Heart left ventricle (tissue), 16 donors: ENCODE measurements around the gene NPHS1. TPM values are rescaled to one million over a fixed set of nuclear protein-coding genes. Genes with fewer than 3 reads are reported as not detected.

ENCODE experiments used
- ATAC-seq, 4 donors: fragments of 200-7000 bp; cut with Tn5 transposase; one replicate each; pipeline ENCODE4 v1.9.1; 2020 to 2022; ENCODE audit warnings: moderate library complexity in 4 of 4, mild to moderate bottlenecking in 3 of 4, moderate number of reproducible peaks in 1 of 4
- DNase-seq, 5 donors: peaks; one replicate each; pipeline ENCODE4 v3.0.0-alpha.2; 2020
- H3K27ac ChIP-seq, 12 donors: fragments of 200-600 bp; sonication (generic) in 4 of 12; one replicate each; pipeline versions ENCODE4 v1.5.0 to v1.8.0; 2016 to 2022; ENCODE audit warnings: mild to moderate bottlenecking in 2 of 12
- H3K27me3 ChIP-seq, 9 donors: fragments of 200-600 bp; sonication (generic) in 2 of 9; one replicate each; pipeline versions ENCODE4 v1.5.1 to v1.8.0; 2016 to 2022; ENCODE audit warnings: mild to moderate bottlenecking in 3 of 9
- H3K36me3 ChIP-seq, 9 donors: fragments of 200-600 bp; sonication (generic) in 2 of 9; one replicate each; pipeline versions ENCODE4 v1.5.0 to v1.8.0; 2018 to 2022; ENCODE audit warnings: mild to moderate bottlenecking in 2 of 9
- H3K4me1 ChIP-seq, 12 donors: fragments of 200-600 bp; sonication (generic) in 4 of 12; one replicate each; pipeline versions ENCODE4 v1.5.0 to v1.8.0; 2016 to 2022; ENCODE audit warnings: mild to moderate bottlenecking in 3 of 12
- H3K4me3 ChIP-seq, 12 donors: fragments of 200-600 bp; sonication (generic) in 4 of 12; one replicate each; pipeline versions ENCODE4 v1.5.0 to v1.8.0; 2017 to 2022; ENCODE audit warnings: mild to moderate bottlenecking in 9 of 12, moderate library complexity in 4 of 12
- H3K9me3 ChIP-seq, 12 donors: fragments of 200-600 bp; sonication (generic) in 4 of 12; one replicate each; pipeline versions ENCODE4 v1.5.0 to v1.8.0; 2016 to 2022; ENCODE audit warnings: mild to moderate bottlenecking in 1 of 12
- POLR2A ChIP-seq, 2 donors: fragments of 450-650 bp; IDR thresholded peaks; one replicate each; pipeline ENCODE4 v1.6.1; 2017; ENCODE audit warnings: antibody characterized with exemption in 2 of 2, mild to moderate bottlenecking in 2 of 2, moderate library complexity in 2 of 2
- WGBS, 4 donors: extraction: QIAGEN DNeasy Blood & Tissue Kit in 2 of 4; methylation state at CpG; one replicate each; pipeline versions ENCODE4 v1.1.5 to v1.1.7; 2013 to 2018; 5-methylcytosine and 5-hydroxymethylcytosine counted together
- intact Hi-C, 10 donors: fragments of 100-400 bp; cut with DNase I; formaldehyde crosslinking; loops; one replicate each; pipeline versions ENCODE4 v1.11.1 to v1.14.2; 2022
- polyA plus RNA-seq, 2 donors: library from polyadenylated mRNA; stranded (reverse); fragments of 200-250 nt; gene quantifications; one replicate each; pipeline ENCODE4 v1.2.3, GENCODE V29; 2013
- total RNA-seq, 9 donors: library from RNA; depleted of rRNA in 2 of 9; stranded (reverse); fragments of >200 nt in 2 of 9; fragmentation: NEBNext Ultra II Directional in 3 of 9; extraction: Animal tissue kit (Norgen Biotek cat#: 25700) in 3 of 9; gene quantifications; one replicate each; pipeline versions ENCODE4 v1.1.0 to v1.2.4, GENCODE V29; 2016 to 2023
- TF ChIP-seq, protein P1 (sequence below), 12 donors: fragments of 200-600 bp; sonication (generic) in 4 of 12; IDR thresholded peaks; one replicate each; pipeline versions ENCODE4 v1.5.0 to v1.8.0; 2018 to 2022; ENCODE audit warnings: antibody characterized with exemption in 12 of 12, mild to moderate bottlenecking in 5 of 12
- donor health status: ischemic (EF 13 %, LVEDD 7.1; RV severe dilation, severe dysfunction).
- donor health status: healthy with polysubstance abuse.
- donor health status: DM: no; HTN: yes; CAD: no.
- donor health status: DM: no; HTN: no; CAD: no.
- donor health status: ischemic (EF 25% LVEDD 6.9; RV normal size, moderate dysfunction).
- donor health status: ischemic (EF 25% LVEDD 5.7; RV mildly dilated, moderate dysfunction).
- donor health status: healthy.
- donor health status: DM: yes; HTN: yes; CAD: no.
- donor health status: ischemic (EF 35%, LVEDD 5.7; RV mildly dilated, moderate dysfunction).
- donor health status: nonischemic (EF 11% LVEDD 7.7; RV severe dilation, severe dysfunction).
- donor health status: DM: yes; HTN: yes; CAD: no.
- donor health status: PGD.
- donor health status: ischemic (EF 29% LVEDD 5.4; RV normal size, mild dysfunction).
- donor health status: nonischemic (EF 23%, LVEDD 6.1; RV moderate dilation, normal function).

The NPHS1 gene
- total and polyA plus RNA-seq, 11 donors, result 1.0 TPM; not detected in 10

DNA sequence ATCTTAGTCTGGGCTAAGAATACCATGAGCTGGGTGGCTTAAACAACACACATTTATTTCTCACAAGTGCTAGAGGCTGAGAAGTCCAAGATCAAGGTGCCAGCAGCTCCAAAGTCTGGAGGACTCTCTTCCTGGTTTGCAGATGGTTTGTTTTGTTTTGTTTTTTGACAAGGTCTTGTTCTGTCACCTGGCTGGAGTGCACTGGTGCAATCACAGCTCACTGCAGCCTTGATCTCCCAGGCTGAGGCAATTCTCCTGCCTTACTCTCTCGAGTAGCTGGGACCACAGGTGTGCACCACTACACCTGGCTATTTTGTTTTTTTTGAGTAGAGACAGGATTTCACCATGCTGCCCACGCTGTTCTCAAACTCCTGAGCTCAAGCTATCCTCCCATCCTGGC, 31.6 kb upstream of the NPHS1 start:
- Histone ChIP-seq H3K27me3 (no peaks in the 10 kb centered on the region), H3K9me3 (no peaks in the 10 kb centered on the region), H3K27ac (no peak overlapping the region), H3K4me1 (peaks cover 0 to 8% (median 0%) of the 10 kb centered on the region in 12 donors), H3K36me3 (peaks cover 0 to 22% (median 13%) of the 10 kb centered on the region in 9 donors), H3K4me3 (no peak overlapping the region)
- WGBS, 4 donors, result 64 to 83% (median 70%) methylated on average over 2 of the region's 2 CpGs
- TF ChIP-seq POLR2A (IDR thresholded peaks at IDR 0.05), result no peak
- TF ChIP-seq, protein P1, sequence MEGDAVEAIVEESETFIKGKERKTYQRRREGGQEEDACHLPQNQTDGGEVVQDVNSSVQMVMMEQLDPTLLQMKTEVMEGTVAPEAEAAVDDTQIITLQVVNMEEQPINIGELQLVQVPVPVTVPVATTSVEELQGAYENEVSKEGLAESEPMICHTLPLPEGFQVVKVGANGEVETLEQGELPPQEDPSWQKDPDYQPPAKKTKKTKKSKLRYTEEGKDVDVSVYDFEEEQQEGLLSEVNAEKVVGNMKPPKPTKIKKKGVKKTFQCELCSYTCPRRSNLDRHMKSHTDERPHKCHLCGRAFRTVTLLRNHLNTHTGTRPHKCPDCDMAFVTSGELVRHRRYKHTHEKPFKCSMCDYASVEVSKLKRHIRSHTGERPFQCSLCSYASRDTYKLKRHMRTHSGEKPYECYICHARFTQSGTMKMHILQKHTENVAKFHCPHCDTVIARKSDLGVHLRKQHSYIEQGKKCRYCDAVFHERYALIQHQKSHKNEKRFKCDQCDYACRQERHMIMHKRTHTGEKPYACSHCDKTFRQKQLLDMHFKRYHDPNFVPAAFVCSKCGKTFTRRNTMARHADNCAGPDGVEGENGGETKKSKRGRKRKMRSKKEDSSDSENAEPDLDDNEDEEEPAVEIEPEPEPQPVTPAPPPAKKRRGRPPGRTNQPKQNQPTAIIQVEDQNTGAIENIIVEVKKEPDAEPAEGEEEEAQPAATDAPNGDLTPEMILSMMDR (IDR thresholded peaks at IDR 0.05), result no peak
- intact Hi-C loops, result loop anchor here in 6 of 10 donors (2.0 to 10.0 kb wide), 3 partner anchors 47 to 109 kb away; partner anchors contain the start of gene ARHGAP33 (in 1 of the 6)
- DNase-seq (no peak), ATAC-seq (no peak)

DNA sequence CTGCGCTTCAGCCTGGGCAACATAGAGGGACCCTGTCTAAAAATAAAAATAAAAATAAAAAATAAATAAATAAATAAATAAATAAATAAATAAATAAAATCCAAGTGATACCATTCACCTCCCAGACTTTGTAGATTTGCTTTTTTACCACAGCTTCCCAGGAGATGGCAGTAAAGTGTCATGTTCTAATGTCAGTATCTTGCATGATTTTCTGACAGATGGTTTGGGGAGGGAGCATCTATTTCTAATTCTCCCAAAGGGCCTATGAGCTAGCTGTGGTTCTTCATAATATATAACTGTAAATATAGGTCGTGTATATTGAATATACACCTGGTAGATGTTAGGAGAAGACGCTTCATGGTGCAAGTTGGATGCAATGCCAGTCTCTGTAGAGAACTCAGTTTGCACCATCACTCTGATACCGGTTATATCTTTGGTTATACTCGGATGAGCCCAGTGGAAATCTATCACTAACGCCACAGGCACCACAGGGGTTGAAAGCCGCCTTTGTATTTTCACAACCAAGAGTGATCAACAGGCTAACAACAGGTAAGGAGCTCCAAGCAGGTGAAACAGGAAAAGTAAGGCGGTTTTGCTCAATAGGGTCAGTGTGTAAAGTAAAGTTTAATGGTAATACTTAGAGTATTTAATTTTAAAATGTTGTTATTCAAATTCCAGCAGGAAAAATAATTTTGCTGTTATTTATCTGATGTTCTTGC, 30.0 kb upstream of the NPHS1 start:
- Histone ChIP-seq H3K36me3 (peaks cover 0 to 6% (median 0%) of the 10 kb centered on the region in 9 donors), H3K4me1 (peaks cover 0 to 8% (median 0%) of the 10 kb centered on the region in 12 donors), H3K27me3 (no peaks in the 10 kb centered on the region), H3K27ac (no peak overlapping the region), H3K4me3 (no peak overlapping the region), H3K9me3 (no peaks in the 10 kb centered on the region)
- intact Hi-C loops, result loop anchor here (1.0 to 10.0 kb wide), 5 partner anchors 49 to 107 kb away; partner anchors contain the start of gene ARHGAP33 (in 1 of the 10)
- TF ChIP-seq POLR2A (IDR thresholded peaks at IDR 0.05), result no peak
- TF ChIP-seq, protein P1 (IDR thresholded peaks at IDR 0.05), result peak; percentile 33 to 72 (median 60)
- ATAC-seq (peak in 2 of 4 donors; percentile 40 to 44), DNase-seq (peak in 1 of 5 donors; percentile 39)
- 21 to 28% (median 25%) methylated on average over 8 of the region's 8 CpGs for WGBS, 4 donors

DNA sequence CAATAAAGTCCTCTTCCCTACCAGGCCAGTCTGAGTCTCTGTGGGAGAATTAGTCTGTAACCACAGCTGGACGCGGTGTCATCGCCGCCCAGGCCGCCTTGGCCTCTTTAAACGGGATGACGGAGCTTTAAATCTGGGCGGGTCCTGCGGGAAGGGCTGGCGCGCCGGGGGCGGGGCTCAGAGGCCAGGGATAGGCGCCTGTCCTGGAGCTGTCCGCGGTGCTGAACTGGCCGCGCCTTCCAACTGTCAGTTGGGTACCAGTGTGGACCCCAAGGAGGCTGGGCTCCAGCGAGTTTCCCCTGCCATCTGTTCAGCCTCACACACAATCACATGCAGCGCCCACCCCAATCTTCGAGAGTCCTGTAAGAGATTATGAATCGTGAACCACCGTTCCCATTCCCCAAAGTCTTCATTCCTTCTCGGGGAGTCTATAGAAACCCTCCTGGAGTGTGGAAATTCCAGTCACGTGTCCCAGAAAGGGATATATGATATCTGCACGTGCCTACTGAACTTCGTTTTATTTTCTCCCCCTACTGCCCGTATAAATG, 27.5 kb upstream of the NPHS1 start:
- 2 to 3% (median 2%) methylated on average over 18 to 28 of the region's 28 CpGs for WGBS, 4 donors
- peak; percentile 94 to 99 (median 95) for ATAC-seq

More for the DNA sequence above, 27.5 kb upstream of the NPHS1 start:
- no peaks in the 10 kb centered on the region for H3K9me3 ChIP-seq
- intact Hi-C loops, result loop anchor here in 5 of 10 donors (5.0 to 10.0 kb wide), 3 partner anchors 52 to 105 kb away; partner anchors contain the start of gene ARHGAP33 (in 1 of the 5)
- no peak for TF ChIP-seq POLR2A (IDR thresholded peaks at IDR 0.05)
- TF ChIP-seq, protein P1 (IDR thresholded peaks at IDR 0.05), result no peak
- H3K4me3 ChIP-seq, result no peak overlapping the region
- H3K4me1 ChIP-seq, result peaks cover 0 to 8% (median 0%) of the 10 kb centered on the region in 12 donors
- no peaks in the 10 kb centered on the region for H3K27me3 ChIP-seq
- no peaks in the 10 kb centered on the region for H3K36me3 ChIP-seq
- DNase-seq, result peak; percentile 91 to 95 (median 92)
- no peak overlapping the region for H3K27ac ChIP-seq
